WERI-Rb-1 (cell line): ENCODE results near the gene SVOP.
"Not testable (repeated sequence)": the region's sequence is repeated elsewhere in the genome, so short reads cannot be mapped to it uniquely, and the experiment has no call there.

ENCODE experiments used
- DNase-seq: peaks from one replicate; pipeline ENCODE4 v3.0.0-alpha.2; 2020
- H3K27ac ChIP-seq: fragments of 250-450 bp; sonication (Bioruptor Pico); 2 replicates; pipeline ENCODE4 v1.5.1; 2020; ENCODE audit warnings: mild to moderate bottlenecking, moderate library complexity
- H3K27me3 ChIP-seq: fragments of 250-450 bp; sonication (Bioruptor Pico); 2 replicates; pipeline ENCODE4 v1.5.1; 2021; ENCODE audit warnings: mild to moderate bottlenecking, low read depth, moderate library complexity; ENCODE audit not compliant: insufficient read depth, severe bottlenecking
- H3K36me3 ChIP-seq: fragments of 250-450 bp; sonication (Bioruptor Pico); 2 replicates; pipeline ENCODE4 v1.5.1; 2020; ENCODE audit warnings: mild to moderate bottlenecking, moderate library complexity
- H3K4me3 ChIP-seq: 2 replicates; pipeline ENCODE4 v1.5.1; 2011; ENCODE audit warnings: low read depth, mild to moderate bottlenecking, control low read depth, low read length
- H3K9me3 ChIP-seq: fragments of 250-450 bp; sonication (Bioruptor Pico); 2 replicates; pipeline ENCODE4 v1.5.1; 2021; ENCODE audit warnings: mild to moderate bottlenecking, moderate library complexity; ENCODE audit not compliant: severe bottlenecking
- TF ChIP-seq, protein P1 (sequence below): IDR thresholded peaks from 2 replicates; pipeline ENCODE4 v1.5.1; 2011; ENCODE audit warnings: low read depth, mild to moderate bottlenecking, control low read depth, inconsistent platforms, low read length

SVOP gene

GRCh38 chr12:109052414-109053323 lies 31.8 kb upstream of the SVOP start, which contains the start of gene USP30:
Gene USP30 (plus strand): TSS chr12:109052576. CDS start chr12:109052679, 103 bp downstream.
- TF ChIP-seq, protein P1, sequence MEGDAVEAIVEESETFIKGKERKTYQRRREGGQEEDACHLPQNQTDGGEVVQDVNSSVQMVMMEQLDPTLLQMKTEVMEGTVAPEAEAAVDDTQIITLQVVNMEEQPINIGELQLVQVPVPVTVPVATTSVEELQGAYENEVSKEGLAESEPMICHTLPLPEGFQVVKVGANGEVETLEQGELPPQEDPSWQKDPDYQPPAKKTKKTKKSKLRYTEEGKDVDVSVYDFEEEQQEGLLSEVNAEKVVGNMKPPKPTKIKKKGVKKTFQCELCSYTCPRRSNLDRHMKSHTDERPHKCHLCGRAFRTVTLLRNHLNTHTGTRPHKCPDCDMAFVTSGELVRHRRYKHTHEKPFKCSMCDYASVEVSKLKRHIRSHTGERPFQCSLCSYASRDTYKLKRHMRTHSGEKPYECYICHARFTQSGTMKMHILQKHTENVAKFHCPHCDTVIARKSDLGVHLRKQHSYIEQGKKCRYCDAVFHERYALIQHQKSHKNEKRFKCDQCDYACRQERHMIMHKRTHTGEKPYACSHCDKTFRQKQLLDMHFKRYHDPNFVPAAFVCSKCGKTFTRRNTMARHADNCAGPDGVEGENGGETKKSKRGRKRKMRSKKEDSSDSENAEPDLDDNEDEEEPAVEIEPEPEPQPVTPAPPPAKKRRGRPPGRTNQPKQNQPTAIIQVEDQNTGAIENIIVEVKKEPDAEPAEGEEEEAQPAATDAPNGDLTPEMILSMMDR: no peak
- H3K27ac ChIP-seq: peak within 1 kb of the TSS; percentile 76
- no peaks in the 10 kb centered on the region for H3K27me3 ChIP-seq
- H3K9me3 ChIP-seq: no peaks in the 10 kb centered on the region
- H3K4me3 ChIP-seq: peak within 1 kb of the TSS; percentile 92
- H3K36me3 ChIP-seq: no peaks in the 10 kb centered on the region
- peak; percentile 79 for DNase-seq

DNA sequence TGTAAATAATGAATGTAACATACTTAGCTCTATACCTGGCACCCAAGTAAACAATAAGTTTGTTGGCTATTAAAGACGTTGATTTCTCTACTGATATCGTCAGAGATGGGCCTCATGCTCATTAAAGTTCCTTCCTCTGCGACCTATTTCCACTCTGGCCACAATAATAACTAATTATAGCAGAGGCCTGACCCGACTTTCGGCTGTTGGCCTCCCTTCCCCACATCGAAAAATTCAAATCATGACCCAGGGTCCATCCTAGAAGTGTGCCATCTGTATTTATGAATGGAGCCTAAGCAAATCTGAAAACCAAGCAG lies 31.2 kb upstream of the SVOP start:
- peak overlapping the region; percentile 76 for H3K27ac ChIP-seq
- H3K9me3 ChIP-seq: no peaks in the 10 kb centered on the region
- TF ChIP-seq, protein P1: no peak
- no peaks in the 10 kb centered on the region for H3K36me3 ChIP-seq
- H3K27me3 ChIP-seq: no peaks in the 10 kb centered on the region
- H3K4me3 ChIP-seq: peak overlapping the region; percentile 92
- no peak for DNase-seq

DNA sequence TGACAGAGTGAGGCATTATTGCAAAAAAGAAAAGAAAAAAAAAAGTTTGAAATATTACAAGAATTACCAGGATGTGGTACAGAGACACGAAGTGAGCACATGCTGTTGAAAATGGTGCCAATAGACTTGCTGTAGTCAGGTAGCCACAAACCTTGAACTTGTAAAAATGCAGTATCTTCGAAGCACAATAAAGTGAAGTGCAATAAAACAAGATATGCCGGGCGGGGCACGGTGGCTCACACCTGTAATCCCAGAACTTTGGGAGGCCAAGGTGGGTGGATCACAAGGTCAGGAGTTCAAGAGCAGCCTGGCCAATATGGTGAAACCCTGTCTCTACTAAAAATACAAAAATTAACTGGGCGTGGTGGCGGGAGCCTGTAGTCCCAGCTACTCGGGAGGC lies 28.9 kb upstream of the SVOP start:
- not testable (repeated sequence) for H3K9me3 ChIP-seq, DNase-seq, H3K27me3 ChIP-seq, H3K4me3 ChIP-seq, H3K36me3 ChIP-seq, H3K27ac ChIP-seq

- not testable (repeated sequence) for H3K36me3 ChIP-seq
Observed at GRCh38 chr12:109048706-109049105, 27.8 kb upstream of the SVOP start.

DNA sequence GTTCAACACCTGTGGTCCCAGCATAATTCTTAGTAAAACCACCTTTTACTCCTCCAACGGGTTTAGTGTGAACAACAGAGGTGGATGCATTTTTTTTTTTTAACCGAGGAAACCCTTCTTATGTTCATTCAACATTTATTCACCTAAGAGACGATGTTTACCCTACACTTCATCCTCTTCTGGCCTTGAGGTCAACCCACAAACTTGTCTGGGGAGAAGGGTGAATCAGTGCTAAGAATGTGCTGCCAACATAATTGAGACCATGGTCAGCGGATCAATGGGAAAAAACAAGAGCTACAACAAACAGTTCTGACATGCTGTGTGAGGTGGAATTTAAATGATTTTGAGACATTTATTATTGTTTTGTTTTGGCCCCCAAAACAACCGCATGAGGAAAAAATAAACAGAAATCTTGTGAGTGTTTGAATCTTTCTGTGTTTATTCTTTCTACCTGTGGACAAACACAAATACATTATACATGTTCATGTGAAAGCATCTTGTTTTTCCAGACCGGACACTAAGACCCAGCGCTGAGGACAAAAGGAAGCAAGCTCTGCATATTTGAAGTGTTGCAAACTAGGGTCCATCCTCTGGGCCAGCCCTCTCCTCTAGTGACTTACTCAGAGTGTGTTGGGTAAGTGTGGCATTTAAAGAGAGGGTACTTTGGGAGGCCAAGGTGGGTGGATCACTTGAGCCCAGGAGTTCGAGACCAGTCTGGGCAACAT lies 26.4 kb upstream of the SVOP start:
- DNase-seq: no peak

More at GRCh38 chr12:109048706-109049105, 27.8 kb upstream of the SVOP start:
- not testable (repeated sequence) for H3K27ac ChIP-seq, H3K4me3 ChIP-seq, H3K27me3 ChIP-seq, H3K9me3 ChIP-seq, DNase-seq

DNA sequence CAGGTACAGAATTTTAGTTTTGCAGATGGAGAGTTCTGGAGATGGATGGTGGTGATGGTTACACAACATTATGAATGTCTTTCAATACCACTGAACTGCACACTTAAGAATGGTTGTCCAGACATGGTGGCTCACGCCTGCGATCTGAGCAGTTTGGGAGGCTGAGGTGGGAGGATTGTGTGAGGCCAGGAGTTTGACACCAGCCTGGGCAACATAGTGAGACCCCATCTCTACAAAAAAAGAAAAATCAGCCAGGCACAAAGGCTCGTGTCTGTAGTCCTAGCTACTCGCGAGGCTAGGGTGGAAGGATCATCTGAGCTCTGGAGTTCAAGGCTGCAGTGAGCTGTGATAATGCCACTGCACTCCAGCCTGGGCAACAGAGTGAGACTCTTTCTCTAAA lies 23.4 kb upstream of the SVOP start:
- Histone ChIP-seq H3K27me3 (no peaks in the 10 kb centered on the region), H3K27ac (no peak overlapping the region), H3K4me3 (no peak overlapping the region), H3K9me3 (no peaks in the 10 kb centered on the region), H3K36me3 (no peaks in the 10 kb centered on the region)
- TF ChIP-seq, protein P1: no peak
- DNase-seq: no peak

More for the DNA sequence above, 26.4 kb upstream of the SVOP start:
- H3K27me3 ChIP-seq: no peaks in the 10 kb centered on the region
- no peak overlapping the region for H3K27ac ChIP-seq
- no peaks in the 10 kb centered on the region for H3K9me3 ChIP-seq
- TF ChIP-seq, protein P1: no peak
- no peaks in the 10 kb centered on the region for H3K36me3 ChIP-seq
- no peak overlapping the region for H3K4me3 ChIP-seq
